Esophagus muscularis mucosa (tissue), 4 donors: ENCODE measurements around the gene ARSI. TPM values are rescaled to one million over a fixed set of nuclear protein-coding genes. Genes with fewer than 3 reads are reported as not detected.

ENCODE experiments used
- DNase-seq: peaks from one replicate; pipeline ENCODE4 v3.0.0-alpha.2; 2017; ENCODE audit errors: extremely low spot score
- H3K27ac ChIP-seq, 4 donors: fragments of 200-600 bp; sonication (generic); replicated peaks in 1 of 4; 1 replicate in 3 of 4; 2 replicates in 1 of 4; pipeline ENCODE4 v1.5.1; 2016 to 2019; ENCODE audit warnings: mild to moderate bottlenecking in 1 of 4
- H3K27me3 ChIP-seq, 4 donors: fragments of 200-600 bp; sonication (generic); one replicate each; pipeline versions ENCODE4 v1.5.1 to v1.6.0; 2016 to 2019
- H3K36me3 ChIP-seq, 4 donors: fragments of 200-600 bp; sonication (generic); one replicate each; pipeline ENCODE4 v1.5.1; 2016 to 2019
- H3K4me1 ChIP-seq, 4 donors: fragments of 200-600 bp; sonication (generic); one replicate each; pipeline ENCODE4 v1.5.1; 2016 to 2019
- H3K4me3 ChIP-seq, 4 donors: fragments of 200-600 bp; sonication (generic); 1 replicate in 2 of 4; 2 replicates in 2 of 4; pipeline ENCODE4 v1.5.1; 2016 to 2019; ENCODE audit warnings: mild to moderate bottlenecking in 4 of 4, moderate library complexity in 1 of 4
- H3K9me3 ChIP-seq, 4 donors: fragments of 200-600 bp; sonication (generic); 1 replicate in 3 of 4; 2 replicates in 1 of 4; pipeline ENCODE4 v1.5.1; 2016 to 2019
- CTCF ChIP-seq, 3 experiments: fragments of 200-600 bp in 2 of 3; fragments of 450-650 bp in 1 of 3; sonication (generic) in 2 of 3; IDR thresholded peaks; one replicate each; pipeline ENCODE4 v1.5.1; 2017 to 2019; ENCODE audit warnings: antibody characterized with exemption in 3 of 3, mild to moderate bottlenecking in 2 of 3, moderate library complexity in 1 of 3
- EP300 ChIP-seq: sonication (generic); formaldehyde crosslinking; IDR thresholded peaks from one replicate; pipeline ENCODE4 v1.6.1; 2017; ENCODE audit warnings: antibody characterized with exemption
- POLR2A ChIP-seq: fragments of 450-650 bp; IDR thresholded peaks from one replicate; pipeline ENCODE4 v1.6.1; 2017; ENCODE audit warnings: antibody characterized with exemption, moderate library complexity, mild to moderate bottlenecking, low read depth
- POLR2AphosphoS5 ChIP-seq, 2 donors: sonication (generic); formaldehyde crosslinking; IDR thresholded peaks; one replicate each; pipeline ENCODE4 v1.6.1; 2017; ENCODE audit warnings: antibody characterized with exemption in 2 of 2
- WGBS: methylation state at CpG from one replicate; pipeline ENCODE4 v1.1.5; 2018; 5-methylcytosine and 5-hydroxymethylcytosine counted together
- intact Hi-C: fragments of 100-400 bp; cut with DNase I; formaldehyde crosslinking; loops from one replicate; pipeline ENCODE4 v1.15.1; 2023
- total RNA-seq, 4 donors: library from RNA; depleted of rRNA; stranded (reverse); fragments of >200 nt; gene quantifications; one replicate each; pipeline versions ENCODE4 v1.1.0 to v1.2.1, GENCODE V29; 2016

The ARSI gene
- total RNA-seq, 4 donors from 2014 or later: 5.8 to 20.6 (median 10.1) TPM

- no peaks in the 10 kb centered on the region for H3K36me3 ChIP-seq
- DNase-seq: no peak
- intact Hi-C loops: no loop called here
Observed at GRCh38 chr5:150291388-150292385, 11.0 kb downstream of the ARSI start.

GRCh38 chr5:150289551-150290390 lies 12.9 kb downstream of the ARSI start, which contains the start of gene CAMK2A:
Gene CAMK2A (minus strand): TSS chr5:150289773. CDS start chr5:150289625, 148 bp downstream.
- TF ChIP-seq POLR2AphosphoS5 (IDR thresholded peaks at IDR 0.05): no peak
- TF ChIP-seq CTCF (IDR thresholded peaks at IDR 0.05): no peak
- TF ChIP-seq POLR2A: no peak
- no peak for TF ChIP-seq EP300
- intact Hi-C loops: no loop called here
- Histone ChIP-seq H3K27me3 (no peaks in the 10 kb centered on the region), H3K9me3 (no peaks in the 10 kb centered on the region), H3K4me1 (peaks cover under 1 to 8% (median 4%) of the 10 kb centered on the region in 4 donors), H3K36me3 (no peaks in the 10 kb centered on the region), H3K4me3 (no peak within 1 kb of the TSS), H3K27ac (no peak within 1 kb of the TSS)
- 57% methylated on average over 17 of the region's 26 CpGs for WGBS
- DNase-seq: no peak

More at GRCh38 chr5:150291388-150292385, 11.0 kb downstream of the ARSI start:
- Histone ChIP-seq H3K9me3 (no peaks in the 10 kb centered on the region), H3K4me1 (peaks cover 5 to 22% (median 15%) of the 10 kb centered on the region in 4 donors), H3K27me3 (no peaks in the 10 kb centered on the region), H3K27ac (no peak overlapping the region), H3K4me3 (no peak overlapping the region)
- 77% methylated on average over 9 of the region's 13 CpGs for WGBS
- TF ChIP-seq POLR2AphosphoS5 (IDR thresholded peaks at IDR 0.05) (no peak), CTCF (IDR thresholded peaks at IDR 0.05) (no peak), EP300 (no peak), POLR2A (no peak)

- Histone ChIP-seq H3K27ac (no peak overlapping the region), H3K4me3 (no peak overlapping the region), H3K9me3 (no peaks in the 10 kb centered on the region), H3K27me3 (no peaks in the 10 kb centered on the region), H3K4me1 (peaks cover 0 to 5% (median 0%) of the 10 kb centered on the region in 4 donors), H3K36me3 (no peaks in the 10 kb centered on the region)
- DNase-seq: no peak
- intact Hi-C loops: no loop called here
- TF ChIP-seq POLR2AphosphoS5 (IDR thresholded peaks at IDR 0.05): no peak
- TF ChIP-seq POLR2A: no peak
- no peak for TF ChIP-seq CTCF (IDR thresholded peaks at IDR 0.05)
- no peak for TF ChIP-seq EP300
- 63% methylated on average over 6 of the region's 6 CpGs for WGBS
Observed at GRCh38 chr5:150288791-150289190, 13.9 kb downstream of the ARSI start.

- intact Hi-C loops: no loop called here
- Histone ChIP-seq H3K27ac (no peak overlapping the region), H3K27me3 (no peaks in the 10 kb centered on the region), H3K9me3 (no peaks in the 10 kb centered on the region), H3K36me3 (no peaks in the 10 kb centered on the region), H3K4me1 (peaks cover 0 to 2% (median 0%) of the 10 kb centered on the region in 4 donors), H3K4me3 (no peak overlapping the region)
- no peak for DNase-seq
- TF ChIP-seq EP300: no peak
- TF ChIP-seq CTCF (IDR thresholded peaks at IDR 0.05): no peak
- TF ChIP-seq POLR2AphosphoS5 (IDR thresholded peaks at IDR 0.05): no peak
- no peak for TF ChIP-seq POLR2A
- WGBS: 97% methylated on average over 4 of the region's 4 CpGs
Observed at GRCh38 chr5:150288361-150288760, 14.3 kb downstream of the ARSI start.
